ENCODE data around the gene SERGEF. TPM values are rescaled to one million over a fixed set of nuclear protein-coding genes. Genes with fewer than 3 reads are reported as not detected.

The SERGEF gene
- total and polyA plus RNA-seq, 2 of the 13 experiments (the other 11 are each of a cell fraction or from before 2014, with no cell fraction given), result 54.5 to 114 TPM

DNA sequence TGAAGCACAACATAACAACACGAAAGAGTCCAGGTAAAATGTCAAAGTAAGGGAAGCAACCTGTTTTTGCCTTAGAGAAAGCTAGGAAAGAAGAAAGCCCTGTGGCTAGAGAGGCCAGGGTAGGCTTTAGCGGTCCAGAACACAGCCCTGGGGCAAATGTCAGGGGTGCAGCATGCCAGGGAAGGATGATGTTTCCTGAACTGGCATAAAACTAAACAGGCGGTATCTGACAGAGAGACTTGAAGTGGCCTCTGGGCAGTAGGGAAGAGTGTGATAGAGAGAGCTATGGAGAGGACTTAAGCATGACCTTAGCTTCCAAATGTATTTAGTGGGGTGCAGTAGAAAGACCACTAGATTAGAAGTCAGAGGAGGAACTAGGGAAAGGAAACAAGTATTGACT lies 174.7 kb downstream of the SERGEF start (continued):
- TF ChIP-seq, protein P1, sequence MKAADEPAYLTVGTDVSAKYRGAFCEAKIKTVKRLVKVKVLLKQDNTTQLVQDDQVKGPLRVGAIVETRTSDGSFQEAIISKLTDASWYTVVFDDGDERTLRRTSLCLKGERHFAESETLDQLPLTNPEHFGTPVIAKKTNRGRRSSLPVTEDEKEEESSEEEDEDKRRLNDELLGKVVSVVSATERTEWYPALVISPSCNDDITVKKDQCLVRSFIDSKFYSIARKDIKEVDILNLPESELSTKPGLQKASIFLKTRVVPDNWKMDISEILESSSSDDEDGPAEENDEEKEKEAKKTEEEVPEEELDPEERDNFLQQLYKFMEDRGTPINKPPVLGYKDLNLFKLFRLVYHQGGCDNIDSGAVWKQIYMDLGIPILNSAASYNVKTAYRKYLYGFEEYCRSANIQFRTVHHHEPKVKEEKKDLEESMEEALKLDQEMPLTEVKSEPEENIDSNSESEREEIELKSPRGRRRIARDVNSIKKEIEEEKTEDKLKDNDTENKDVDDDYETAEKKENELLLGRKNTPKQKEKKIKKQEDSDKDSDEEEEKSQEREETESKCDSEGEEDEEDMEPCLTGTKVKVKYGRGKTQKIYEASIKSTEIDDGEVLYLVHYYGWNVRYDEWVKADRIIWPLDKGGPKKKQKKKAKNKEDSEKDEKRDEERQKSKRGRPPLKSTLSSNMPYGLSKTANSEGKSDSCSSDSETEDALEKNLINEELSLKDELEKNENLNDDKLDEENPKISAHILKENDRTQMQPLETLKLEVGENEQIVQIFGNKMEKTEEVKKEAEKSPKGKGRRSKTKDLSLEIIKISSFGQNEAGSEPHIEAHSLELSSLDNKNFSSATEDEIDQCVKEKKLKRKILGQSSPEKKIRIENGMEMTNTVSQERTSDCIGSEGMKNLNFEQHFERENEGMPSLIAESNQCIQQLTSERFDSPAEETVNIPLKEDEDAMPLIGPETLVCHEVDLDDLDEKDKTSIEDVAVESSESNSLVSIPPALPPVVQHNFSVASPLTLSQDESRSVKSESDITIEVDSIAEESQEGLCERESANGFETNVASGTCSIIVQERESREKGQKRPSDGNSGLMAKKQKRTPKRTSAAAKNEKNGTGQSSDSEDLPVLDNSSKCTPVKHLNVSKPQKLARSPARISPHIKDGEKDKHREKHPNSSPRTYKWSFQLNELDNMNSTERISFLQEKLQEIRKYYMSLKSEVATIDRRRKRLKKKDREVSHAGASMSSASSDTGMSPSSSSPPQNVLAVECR (CRISPR knock-in tag; IDR thresholded peaks at IDR 0.05; ENCODE audit: borderline replicate concordance), result no peak
- no peak for TF ChIP-seq ZNF557 (CRISPR knock-in tag; IDR thresholded peaks at IDR 0.05)

DNA sequence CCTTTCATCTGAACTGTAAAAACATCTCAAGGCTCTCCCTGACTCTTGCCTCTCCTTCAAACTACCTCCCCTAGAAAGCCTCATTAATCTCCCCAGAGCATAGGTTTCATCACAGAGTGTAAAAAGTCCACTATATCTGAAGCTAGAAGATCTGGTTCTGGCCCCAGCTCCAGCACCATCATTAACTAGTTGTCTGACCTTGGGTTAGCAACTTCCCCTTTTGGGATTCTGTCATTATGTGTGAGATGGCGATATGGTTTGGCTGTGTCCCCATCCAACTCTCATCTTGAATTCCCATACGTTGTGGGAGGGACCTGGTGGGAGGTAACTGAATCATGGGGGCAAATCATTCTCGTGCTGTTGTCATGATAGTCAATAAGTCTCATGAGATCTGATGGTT lies 181.0 kb downstream of the SERGEF start:
- FAIRE-seq (no peak), ATAC-seq (no peak), DNase-seq (ENCODE audit: low spot score) (no peak)
- Histone ChIP-seq H3K4me3 (replicated peaks in 1 of 3; ENCODE audit: insufficient read depth in 1 of 3, low read depth in 2 of 3, low read length in 3 of 3) (no peak overlapping the region), H2AFZ (ENCODE audit: low read length) (no peak overlapping the region), H3K9me3 (ENCODE audit: low read length) (no peaks in the 10 kb centered on the region), H3K4me1 (ENCODE audit: insufficient read depth, low read length) (peaks cover 13% of the 10 kb centered on the region), H3K27me3 (ENCODE audit: control insufficient read depth in 1 of 2, insufficient read depth in 2 of 2, low read length in 2 of 2) (no peaks in the 10 kb centered on the region), H3K9ac (ENCODE audit: insufficient read depth, low read depth, low read length) (no peak overlapping the region), H3K4me2 (ENCODE audit: low read depth, low read length) (no peak overlapping the region), H4K20me1 (ENCODE audit: insufficient read depth, low read length) (0 out of 2 replicates have a peak, but pooled peaks cover 2% of the 10 kb centered on the region), H3K27ac (ENCODE audit: extremely low read length, insufficient read depth, low read length) (no peak overlapping the region), H3K79me2 (ENCODE audit: insufficient read depth, low read length) (no peaks in the 10 kb centered on the region), H3K36me3 (replicated peaks in 1 of 2; ENCODE audit: control insufficient read depth in 1 of 2, insufficient read depth in 2 of 2, low read length in 2 of 2) (peaks cover 0 to 7% of the 10 kb centered on the region in 2 experiments; a peak in 1 of 5 replicates)
- WGBS (ENCODE audit: low lambda C conversion rate), result 92% methylated on average over 3 of the region's 3 CpGs
- ChIA-PET POLR2A (no interaction called here), CTCF (ENCODE audit: low intra/inter-chr PET ratio, low total read pairs) (no interaction called here)
- intact Hi-C loops (cut with micrococcal nuclease; ENCODE audit: unreplicated experiment) (no loop called here), in situ Hi-C loops (cut with HindIII; ENCODE audit: extremely low pct_ligation_motif_present, low pct_unique_long_range_greater_than_20kb) (no loop called here)
- no TSS peak for BruUV-seq (replicated peaks)
- TF ChIP-seq PITX1 (CRISPR knock-in tag; IDR thresholded peaks at IDR 0.05) (no peak), ZNF484 (CRISPR knock-in tag; IDR thresholded peaks at IDR 0.05; ENCODE audit: borderline replicate concordance, low read depth) (no peak), SIX1 (CRISPR knock-in tag; IDR thresholded peaks at IDR 0.05; ENCODE audit: borderline replicate concordance) (no peak), ELF4 (CRISPR knock-in tag; IDR thresholded peaks at IDR 0.05; ENCODE audit: borderline replicate concordance) (no peak), ZNF678 (CRISPR knock-in tag; IDR thresholded peaks at IDR 0.05) (no peak), EHMT2 (IDR thresholded peaks at IDR 0.05; ENCODE audit: borderline replicate concordance, low read depth, low read length) (no peak), GTF2F1 (IDR thresholded peaks at IDR 0.05; ENCODE audit: low read length) (no peak), TAF15 (IDR thresholded peaks at IDR 0.05; ENCODE audit: low read depth, low read length, poor library complexity, severe bottlenecking) (no peak)
- TF ChIP-seq, protein P2, sequence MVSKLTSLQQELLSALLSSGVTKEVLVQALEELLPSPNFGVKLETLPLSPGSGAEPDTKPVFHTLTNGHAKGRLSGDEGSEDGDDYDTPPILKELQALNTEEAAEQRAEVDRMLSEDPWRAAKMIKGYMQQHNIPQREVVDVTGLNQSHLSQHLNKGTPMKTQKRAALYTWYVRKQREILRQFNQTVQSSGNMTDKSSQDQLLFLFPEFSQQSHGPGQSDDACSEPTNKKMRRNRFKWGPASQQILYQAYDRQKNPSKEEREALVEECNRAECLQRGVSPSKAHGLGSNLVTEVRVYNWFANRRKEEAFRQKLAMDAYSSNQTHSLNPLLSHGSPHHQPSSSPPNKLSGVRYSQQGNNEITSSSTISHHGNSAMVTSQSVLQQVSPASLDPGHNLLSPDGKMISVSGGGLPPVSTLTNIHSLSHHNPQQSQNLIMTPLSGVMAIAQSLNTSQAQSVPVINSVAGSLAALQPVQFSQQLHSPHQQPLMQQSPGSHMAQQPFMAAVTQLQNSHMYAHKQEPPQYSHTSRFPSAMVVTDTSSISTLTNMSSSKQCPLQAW (CRISPR knock-in tag; IDR thresholded peaks at IDR 0.05), result no peak
